GM19043 (cell line): ENCODE data around the gene GMIP.

Experiments
- ATAC-seq: cut with Tn5 transposase; IDR thresholded peaks from one replicate; pipeline ENCODE4 v1.9.1; 2021; ENCODE audit warnings: low read depth; ENCODE audit not compliant: unreplicated experiment

GMIP gene

DNA sequence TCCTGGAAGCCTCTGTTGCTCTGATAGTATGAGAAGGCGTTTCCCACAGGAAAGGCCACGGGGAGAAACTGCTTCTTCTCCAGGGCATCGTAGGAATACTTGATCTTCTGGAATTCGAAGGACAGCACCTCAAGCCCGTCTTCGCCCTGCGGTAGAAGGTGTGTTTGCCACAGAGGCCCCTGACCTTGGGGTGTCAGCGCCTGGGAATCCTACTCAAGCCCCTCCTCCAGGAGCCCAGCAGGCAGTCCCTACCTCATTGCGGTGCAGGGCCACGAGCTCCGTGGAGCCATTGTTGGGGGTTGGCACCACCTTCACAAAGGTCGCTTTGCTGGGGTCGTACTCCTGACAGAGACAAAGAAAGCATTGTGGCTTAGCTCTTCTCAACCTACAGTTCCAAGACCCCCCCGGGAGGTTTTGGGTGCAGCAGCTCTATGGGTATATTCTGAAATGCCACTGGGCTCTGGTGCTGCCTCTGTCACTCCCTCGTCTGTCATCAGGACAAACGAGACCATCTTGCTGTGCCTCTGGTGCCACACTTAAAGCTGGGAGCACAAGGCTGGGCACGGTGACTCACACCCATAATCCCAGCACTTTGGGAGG, 16.3 kb upstream of the GMIP start:
- ATAC-seq = no peak

DNA sequence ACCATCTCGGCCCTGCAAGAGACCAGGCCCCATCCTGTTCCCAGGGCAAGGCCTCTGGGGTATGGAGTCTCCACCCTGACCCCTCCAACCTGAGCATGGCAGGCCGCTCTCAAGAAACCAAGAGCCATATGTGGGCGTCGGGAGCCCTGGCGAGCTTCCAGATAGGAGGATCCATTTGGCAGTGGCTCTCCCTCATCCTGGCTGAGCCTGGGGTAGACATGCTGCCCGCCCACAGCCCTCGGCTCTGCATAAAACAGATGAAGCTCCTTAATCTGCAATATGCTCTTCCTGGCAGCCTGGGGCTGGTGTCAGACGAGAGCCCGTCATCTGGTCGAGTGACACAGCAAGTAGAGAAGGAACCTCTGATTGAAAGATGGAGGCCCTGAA, 13.9 kb upstream of the GMIP start:
- no peak for ATAC-seq

DNA sequence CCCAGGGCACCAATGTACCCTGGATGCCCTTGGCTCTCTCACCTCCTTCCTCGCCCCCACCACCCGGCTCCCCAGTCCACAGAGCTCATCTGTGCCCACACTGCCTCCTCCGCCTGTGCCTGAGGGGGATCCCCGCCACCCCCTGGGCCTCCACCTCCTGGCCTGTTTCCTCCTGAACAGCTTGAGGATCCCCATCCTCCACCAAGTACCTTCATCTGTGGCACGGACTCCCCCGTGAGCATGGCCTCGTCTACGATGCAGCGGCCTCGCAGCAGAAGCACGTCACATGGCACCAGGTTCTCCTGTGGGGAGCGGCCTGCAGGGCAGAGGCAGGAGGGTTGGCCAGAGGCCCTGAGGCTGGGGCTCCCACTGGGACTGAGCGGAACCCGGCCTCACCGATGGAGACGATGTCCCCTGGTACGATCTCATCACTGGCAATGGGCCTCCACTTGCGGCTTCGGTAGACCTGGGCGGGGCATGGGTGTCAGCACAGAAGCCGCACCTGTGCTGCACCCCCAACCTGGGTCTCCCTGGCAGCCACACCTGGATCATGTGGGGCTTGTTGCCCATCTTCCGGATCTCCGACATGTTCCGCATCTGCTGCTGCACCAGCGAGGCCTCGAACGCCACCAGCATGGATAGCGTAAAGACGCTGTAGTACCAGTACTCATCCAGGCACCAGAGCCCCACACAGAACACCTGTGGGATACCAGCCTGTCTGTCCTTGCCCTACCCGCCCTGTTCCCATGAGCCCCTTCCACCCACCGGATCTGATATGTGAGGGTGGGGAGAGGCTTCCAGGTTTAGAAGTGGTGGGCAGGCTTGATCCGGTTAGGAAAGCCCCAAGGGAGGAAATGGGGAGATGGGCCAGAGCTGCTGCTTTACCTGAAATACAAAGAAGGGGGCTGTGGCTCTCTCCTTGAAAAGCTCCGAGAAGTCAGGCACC, 13.3 kb upstream of the GMIP start:
- ATAC-seq = no peak

DNA sequence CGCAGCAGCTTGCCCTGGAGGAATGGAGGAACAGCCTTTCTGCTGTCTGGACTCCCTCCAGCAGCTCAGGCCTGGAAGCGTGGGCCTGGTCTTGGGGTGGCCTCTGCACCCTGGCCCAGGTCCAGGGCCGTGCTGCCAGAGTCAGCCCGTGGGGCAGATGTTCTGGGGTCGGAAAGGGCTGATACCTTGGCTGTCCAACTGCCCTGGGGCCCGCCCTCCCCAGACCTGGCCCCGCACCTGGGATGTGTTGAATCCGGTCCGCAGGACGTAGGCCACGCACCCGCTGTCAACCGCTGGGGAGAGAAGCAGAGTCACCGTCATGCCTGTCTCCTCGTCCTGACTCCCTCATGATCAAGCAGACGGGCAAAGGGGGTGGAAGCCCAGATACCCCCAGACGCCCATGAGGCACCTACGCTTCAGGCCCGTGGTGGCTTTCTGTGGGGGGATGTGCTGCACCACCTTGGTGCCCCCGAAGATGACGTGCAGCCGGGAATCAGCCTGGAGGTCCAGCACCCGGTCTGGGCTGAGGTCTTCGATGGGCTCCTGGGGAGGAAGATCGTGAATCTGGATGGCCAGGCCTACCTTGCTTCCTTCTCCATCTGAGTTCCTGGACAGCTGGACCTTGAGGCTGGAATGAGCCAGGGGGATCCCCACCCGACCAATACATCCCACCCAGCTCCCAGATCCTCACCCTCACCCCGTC, 12.3 kb upstream of the GMIP start:
- no peak for ATAC-seq

DNA sequence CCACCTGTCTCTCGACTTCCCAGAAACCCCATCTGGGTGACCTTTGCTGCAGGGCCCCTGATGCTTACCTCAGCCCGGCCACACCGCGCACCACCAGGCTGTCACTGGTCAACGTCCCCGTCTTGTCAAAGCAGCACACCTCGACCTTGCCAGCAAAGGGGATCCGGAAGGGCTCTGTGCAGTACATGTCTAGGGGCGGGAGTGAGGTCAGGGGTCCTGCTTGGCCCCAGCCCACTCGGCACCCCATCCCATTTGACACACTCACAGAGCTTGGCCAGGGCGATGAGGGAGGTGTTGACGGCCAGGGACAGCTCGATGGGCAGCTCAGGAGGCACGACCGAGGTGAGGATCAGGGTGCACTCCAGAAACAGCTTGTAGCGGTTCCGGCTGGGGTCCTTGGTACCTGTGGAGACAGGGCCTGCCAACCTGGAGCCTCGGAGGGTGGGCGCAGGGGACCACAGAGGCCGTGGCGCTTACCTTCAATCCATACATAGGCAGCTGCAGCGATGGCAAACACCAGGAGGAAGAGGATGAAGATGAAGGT, 11.7 kb upstream of the GMIP start:
- no peak for ATAC-seq

DNA sequence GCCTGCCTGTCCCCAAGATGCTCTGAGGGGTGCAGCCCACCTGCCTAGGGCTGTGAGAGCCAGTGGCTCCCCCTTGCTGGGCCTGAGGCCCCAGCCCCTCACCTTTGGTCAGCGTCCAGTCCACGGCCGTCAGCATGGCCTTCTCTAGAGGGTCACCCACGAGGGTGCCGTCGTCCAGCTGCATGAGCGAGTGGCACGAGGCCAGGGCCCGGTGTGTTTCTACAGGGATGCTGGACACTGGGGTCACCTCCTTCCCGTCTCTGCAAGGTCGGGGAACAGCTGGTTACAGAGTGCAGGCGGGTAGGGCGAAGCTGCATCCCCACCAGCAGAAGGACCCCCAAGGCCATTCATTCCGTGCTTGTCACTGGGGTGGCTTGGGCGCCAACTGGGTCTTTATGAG, 11.0 kb upstream of the GMIP start:
- ATAC-seq = no peak

DNA sequence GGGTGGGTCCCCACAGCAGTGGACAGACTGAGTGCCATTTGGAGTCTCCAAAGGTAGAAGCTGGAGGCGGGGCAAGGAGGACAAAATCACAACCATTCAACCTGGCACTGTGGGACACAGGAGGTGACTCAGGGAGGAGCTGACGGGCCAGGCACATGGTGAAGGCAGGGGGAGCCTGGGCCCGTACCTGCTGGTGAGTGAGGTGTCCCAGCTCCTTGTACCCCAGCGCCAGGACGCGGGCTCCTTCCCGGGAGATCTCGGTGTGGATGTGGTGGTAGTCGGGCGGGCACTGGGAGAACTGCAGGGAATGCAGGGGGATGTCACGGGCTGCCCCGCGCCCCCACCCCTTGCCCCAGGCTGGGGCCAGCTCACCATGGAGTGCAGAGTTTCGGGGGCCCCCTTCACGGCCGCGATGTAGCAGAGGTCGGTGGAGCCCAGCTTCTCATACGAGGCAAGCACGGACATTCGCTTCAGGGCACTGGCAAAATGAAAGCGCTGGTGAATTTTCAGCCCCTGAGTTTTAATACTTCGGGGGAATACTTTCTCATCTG, 10.2 kb upstream of the GMIP start:
- no peak for ATAC-seq

DNA sequence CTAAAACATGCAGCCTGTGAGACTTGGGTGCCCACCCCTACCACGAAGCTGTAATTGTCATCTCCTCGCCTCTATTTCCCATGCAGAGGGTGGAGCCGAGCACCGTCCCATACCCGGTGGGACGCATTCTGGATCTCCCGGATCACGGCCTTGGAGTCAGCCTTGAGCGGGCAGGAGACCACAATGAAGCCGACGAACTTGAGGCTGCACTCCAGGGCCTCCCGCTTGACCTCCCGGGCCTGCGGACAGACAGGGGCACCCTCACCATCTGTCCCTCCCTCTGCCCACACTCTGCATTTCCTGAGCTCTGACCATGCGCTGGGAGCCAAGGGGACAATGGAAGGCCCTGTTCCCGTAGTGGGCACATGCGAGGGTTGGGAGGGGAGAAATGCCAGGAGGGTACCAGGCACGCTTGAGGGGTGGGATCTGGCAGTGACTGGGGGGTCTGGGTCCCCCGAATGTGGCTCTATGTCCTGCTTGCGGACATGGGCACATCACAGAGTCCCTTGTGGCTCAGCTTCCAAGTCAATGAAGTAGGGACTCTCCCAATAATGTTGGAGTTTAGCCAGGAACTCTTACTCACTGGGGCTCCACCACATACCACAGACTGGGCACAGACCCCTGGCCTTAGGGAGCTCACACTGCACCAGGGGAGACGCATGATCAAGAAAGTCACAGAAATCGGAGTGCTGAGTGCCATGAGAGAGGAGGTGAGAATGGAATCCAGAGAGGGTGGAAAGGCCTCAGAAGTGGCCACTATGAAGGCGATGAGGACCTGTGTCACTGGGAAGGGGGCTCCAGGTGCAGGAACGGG, 9.2 kb upstream of the GMIP start:
- no peak for ATAC-seq

DNA sequence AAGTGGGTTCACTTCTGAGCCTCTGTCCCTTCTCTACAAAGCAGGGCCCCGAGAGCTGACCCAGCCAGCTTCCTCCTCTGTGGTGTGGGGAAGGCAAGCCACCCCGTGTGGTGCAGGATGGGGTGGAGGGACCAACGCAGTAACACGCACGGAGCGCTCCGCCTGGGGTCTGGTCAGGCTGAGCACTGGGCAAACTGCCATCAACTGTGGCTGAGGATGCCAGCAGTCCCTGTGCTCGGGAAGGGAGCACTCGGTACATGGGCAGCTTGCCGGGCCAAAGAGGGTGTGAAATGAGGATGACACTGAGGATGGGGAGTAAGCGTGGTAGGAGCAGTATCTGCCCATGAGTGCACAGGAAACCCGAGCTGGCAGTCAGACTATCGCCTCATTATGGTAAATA, 7.6 kb upstream of the GMIP start:
- ATAC-seq = no peak

DNA sequence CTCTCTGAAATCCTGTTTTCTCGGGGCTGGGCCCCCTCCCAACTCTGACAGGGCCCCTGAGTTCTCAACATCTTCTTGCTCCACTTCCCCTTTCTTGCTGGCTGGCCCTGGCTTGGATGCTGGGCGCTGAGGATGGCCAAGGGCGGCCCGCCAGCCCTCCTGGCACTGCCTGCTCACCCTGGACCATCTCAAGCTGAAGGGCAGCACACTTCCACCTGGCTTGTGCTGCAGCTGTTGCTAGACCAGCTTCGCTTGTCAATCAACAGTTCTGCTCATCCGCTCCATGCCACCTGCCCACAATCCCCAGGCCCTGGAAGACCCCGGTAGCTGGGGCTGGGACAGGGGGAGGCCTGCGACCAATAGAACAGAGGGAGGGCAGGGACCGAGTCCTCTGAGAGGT, 6.9 kb upstream of the GMIP start:
- no peak for ATAC-seq

DNA sequence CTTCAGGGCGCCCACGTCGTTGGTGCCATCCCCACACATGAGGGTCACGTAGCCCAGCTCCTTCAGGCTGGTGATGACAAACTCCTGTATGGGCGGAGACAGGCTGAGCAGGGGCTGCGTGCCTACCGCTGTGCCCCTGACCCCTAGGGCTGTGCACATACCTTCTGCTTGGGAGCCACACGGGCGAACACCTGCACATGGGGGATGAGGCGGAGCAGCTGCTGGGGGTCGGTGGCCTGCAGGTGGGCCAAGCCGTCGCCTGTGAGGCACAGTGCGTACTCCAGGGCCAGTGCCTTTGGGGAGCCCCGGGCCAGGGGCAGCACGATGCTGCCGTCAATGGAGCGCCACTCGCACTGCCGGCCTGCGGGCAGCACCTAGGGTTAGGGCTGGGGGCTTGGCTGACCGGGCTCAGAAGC, 6.1 kb upstream of the GMIP start:
- no peak for ATAC-seq

DNA sequence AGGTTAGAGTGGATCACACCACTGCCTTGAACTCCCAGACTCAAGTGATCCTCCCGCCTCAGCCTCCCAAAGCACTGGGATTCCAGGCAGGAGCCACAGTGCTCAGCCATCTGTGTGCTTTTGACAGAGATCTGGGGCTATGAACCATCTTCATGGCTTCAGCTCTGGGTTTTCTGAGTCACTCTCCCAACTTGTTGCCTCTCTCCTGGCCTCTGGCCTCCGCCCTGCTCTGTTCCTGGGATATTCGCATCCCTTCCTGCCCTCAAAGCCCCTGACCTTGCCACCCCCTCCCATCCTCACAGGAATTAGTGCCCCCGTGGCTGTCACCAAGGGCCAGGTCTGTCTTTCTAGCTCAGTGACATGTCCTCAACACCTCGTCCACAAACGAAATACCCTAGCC, 5.7 kb upstream of the GMIP start:
- no peak for ATAC-seq

DNA sequence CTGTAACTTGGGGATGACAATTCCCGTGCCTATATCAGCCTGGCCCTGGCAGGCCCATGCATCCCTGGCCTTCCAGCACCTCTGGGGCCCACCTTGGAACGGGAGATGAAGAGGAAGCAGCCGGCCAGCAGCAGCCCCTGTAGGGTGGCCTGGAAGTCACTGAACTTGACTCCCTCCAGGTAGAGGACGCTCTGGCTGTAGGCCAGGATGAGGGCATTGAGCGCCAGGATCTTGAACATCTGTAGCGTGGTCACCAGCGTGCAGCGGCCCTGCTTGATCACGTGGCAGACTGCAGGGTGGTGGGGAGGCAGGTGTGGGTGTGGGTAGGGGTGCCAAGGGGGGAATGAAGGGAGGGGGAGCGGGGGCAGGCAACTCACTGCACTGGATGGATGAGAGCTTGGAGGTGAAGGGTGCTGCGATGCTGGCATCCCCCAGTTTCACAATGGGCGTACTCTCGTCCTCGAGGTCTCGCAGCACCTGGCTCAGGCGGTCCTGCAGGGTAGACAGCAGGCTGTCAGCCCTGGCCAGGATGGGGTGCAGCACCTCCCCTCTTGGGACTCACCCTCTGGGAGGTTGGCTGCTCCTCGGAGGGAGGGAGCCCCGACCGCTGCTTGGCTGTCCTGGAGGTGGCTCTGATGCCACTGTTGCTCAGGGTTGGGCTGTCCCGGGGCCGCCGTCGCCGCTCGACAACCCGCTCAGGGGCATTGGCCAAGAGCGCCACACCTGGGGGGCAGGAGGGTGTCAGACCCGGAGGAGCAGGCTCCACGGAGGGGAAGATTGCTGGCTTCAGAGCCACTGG, 3.8 kb upstream of the GMIP start:
- ATAC-seq = no peak

DNA sequence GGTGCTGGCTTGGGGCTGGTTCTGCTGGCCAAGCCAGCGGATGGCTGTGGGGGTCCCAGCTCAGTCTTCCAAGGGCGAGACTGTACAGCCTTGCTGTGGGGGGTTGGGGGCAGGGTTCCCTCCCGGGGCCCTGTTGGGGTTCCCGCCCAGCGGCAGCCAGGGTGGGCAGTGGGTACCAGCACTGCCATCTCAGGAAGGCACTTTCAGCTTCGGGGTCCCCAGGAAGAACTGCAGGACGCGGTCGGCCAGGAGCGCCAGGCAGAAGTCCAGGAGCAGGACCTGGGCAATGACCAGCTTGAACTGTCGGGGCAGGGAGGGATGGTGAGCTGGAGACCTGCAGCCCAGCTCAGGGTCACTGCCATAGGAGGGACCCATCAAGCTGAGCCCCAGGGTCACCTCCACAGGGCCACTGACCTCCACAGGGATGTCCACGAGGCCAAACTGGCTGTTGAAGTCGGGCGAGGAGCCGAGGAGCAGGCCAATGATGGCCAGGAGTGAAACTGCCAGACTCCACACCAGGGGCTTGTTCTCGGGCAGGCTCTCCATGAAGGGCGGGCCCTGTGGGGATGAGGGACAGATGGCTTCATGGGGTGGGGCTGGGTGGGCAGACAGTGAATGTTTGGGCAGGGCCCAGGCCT, 1.9 kb upstream of the GMIP start:
- ATAC-seq = no peak

DNA sequence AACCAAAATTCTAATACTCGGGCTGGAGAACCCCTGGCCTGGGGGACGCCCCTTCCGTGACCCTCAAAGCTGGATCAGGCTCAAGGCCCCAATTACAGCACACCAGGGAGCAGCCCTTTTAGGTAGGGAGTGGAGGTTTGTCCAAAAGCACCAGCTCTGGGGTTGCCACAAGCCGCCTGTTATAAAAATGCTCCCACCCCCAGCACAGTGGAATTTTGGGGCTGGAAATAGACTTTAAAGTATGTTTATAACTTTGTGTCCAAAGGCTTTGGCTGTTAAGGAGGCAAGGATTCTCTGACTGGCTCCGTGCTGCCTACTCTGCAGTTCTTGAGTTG, 564 bp upstream of the GMIP start:
- ATAC-seq = no peak

DNA sequence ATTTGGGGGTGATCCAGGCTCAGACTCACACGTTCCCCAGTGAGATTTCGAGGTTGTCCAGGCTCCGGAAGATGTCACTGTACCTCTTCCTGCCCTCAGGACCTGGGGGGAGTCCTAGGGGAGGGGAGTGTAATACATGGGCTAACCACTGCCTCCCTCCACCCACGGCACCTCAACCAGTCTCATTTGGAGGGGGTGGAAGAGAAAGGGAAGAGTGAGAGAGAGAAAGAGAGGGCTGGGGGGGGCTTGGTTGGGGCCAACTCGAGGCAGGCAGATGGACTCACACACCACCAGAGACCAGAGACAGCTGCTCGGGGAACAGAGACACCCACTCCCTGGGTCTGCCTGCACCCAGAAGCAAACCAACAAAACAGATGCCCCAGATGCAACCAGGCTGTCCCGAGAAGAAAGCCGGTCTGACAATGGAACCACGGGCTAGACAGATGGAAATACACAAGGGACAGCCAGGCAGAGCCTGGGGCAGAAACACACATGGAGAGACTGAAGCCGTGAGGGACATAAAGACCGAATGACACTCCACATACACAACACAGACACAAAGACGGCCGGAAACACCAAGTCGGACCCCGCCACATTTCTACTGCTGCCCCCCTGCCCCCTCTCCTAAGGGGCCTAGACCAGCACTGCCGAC, 825 bp downstream of the GMIP start:
- ATAC-seq = no peak

DNA sequence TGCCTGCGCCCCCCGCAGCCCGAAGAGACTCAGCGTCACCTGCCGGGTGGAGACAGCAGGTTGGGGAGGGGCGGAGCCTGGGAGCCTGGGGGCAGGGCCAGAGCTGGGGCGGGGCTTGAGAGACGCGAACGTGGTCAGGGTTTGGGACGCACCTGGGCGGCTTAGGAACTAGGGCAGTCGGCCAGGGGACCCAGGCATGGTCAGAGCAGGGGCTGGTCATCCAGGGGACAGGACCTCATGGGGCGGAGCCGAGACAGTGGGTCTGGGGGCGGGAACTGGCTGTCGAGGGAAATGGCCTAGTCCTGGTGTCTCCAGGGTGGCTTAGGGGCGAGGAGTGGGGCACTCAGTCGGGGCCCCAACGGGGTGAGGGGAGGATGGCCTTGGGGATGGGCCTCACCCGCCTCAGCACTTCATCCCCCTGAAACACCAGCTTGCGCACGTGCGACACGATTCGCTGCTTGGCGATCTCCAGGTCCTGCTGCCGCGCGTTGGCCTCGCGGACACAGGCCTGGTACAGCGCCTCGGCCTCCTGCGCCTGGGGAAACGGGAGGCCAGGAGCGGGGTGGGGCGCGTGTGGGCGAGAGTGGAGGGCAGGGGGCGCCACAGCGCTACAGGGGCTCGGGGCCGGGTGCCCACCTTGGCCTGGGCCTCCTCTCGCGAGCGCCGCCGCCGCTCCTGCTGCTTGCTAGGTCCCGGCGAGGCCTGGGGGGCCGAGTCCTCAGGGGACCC, 5.8 kb downstream of the GMIP start:
- ATAC-seq = no peak

DNA sequence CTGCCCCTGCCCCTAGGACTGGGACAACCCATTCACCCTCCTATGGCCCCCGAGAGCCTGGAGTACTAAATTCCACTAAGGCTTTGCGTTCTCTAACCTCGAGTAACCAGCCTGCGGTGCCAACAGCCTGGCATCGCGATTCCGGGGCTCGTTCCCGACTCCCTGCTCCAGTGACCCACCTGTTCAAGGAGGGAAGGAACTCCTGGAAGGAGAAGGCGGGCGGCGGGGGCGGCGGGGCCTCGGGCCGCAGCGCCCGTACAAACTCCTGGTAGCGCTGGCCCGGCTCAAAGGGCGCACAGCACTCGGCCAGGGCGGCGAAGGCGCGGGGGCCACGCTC, 6.3 kb downstream of the GMIP start:
- no peak for ATAC-seq
